Skeletal muscle cell (primary cell): ENCODE results near the gene PSMB9.
"Not testable (repeated sequence)": the region's sequence is repeated elsewhere in the genome, so short reads cannot be mapped to it uniquely, and the experiment has no call there.

Source experiments
- DNase-seq: peaks from one replicate; pipeline ENCODE4 v3.0.0-alpha.2; 2010; ENCODE audit warnings: low read depth
- H3K4me3 ChIP-seq: 2 replicates; pipeline ENCODE4 v1.5.1; 2011; ENCODE audit warnings: low read depth, mild to moderate bottlenecking, control low read depth, low read length, moderate library complexity

The PSMB9 gene

DNA sequence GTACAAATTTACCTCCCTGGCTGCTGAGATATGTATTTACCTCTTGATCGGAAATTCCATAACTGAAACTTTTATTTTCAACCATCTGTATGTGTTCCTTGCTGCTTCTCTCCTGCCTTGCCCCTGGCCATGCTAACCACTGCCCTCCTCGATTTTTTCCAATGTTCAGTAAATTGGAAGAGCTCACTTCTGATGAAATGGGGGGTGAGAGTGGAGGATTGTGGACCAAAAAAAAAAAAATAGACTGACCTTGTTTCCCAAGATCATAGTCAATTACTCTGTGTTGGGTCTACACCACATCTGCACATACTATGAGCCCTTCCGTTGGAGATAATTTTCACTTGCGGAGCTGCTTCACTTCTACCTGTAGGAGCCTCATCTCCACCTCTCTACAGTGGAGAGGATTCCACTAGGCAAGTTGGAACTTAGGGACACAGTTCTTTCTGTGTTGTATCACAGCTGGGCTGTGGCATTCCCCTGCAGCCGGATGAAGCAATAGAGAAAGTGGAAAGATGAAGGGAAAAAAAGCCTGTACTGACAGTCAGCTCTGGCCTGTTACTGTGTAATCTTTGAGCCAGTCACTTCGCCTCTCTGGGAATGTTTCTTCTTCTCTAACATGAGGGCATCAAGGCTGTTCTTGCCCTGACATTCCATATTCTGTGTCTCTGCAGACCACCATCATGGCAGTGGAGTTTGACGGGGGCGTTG is 1.6 kb downstream of the PSMB9 start:
- no peak for DNase-seq
- no peak overlapping the region for H3K4me3 ChIP-seq

GRCh38 chr6:32857156-32857891 is 3.3 kb downstream of the PSMB9 start:
- no peak overlapping the region for H3K4me3 ChIP-seq
- no peak for DNase-seq

DNA sequence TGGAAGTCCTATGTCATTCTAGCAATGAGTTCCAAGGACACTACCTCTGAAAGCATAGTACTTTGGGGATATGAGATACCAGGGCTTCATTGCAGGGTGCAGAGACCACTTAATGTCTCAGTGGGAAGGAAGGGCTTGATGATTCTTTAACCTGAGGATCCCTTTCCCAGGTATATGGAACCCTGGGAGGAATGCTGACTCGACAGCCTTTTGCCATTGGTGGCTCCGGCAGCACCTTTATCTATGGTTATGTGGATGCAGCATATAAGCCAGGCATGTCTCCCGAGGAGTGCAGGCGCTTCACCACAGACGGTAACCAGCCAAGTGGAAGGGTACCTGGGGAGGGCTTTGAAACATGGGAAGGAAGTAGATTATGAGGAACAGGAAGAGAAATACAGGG is 4.2 kb downstream of the PSMB9 start:
- DNase-seq: no peak
- no peak overlapping the region for H3K4me3 ChIP-seq

GRCh38 chr6:32860674-32861073 is 6.7 kb downstream of the PSMB9 start:
- no peak for DNase-seq
- H3K4me3 ChIP-seq: no peak overlapping the region

GRCh38 chr6:32862725-32863124 is 8.7 kb downstream of the PSMB9 start:
- DNase-seq: no peak
- no peak overlapping the region for H3K4me3 ChIP-seq

DNA sequence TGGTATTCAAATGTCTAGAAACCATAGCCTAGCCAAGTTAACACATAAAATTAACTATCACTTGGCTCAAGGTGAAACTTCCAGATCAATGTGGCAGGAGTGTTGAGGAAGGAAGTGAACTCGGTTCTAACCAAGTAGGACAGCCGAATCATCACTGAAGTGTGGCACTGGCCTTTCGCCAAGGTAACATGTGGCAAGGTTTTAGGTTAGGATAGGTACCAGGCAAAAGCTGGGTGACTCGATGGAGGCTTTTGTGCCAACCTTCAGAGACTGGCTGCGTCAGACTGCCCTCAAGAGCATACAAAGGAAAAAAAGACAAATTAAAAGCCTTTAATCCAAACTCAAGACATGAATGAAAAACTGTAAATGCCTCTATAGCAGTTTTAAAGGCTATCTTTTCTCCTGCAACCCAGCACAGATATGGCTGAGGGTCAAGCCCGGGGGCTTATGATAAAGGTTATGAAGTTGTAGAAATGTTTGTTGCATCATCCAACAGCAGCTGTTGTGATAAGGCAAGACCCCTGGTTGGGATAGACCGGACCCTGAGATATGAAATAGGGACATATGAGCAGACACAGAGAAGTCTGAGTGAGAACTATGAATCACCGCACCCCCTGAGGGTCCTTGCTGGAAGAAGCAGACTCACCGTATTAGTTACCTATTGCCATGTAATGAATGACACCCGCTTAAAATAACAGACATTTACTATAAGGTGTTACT is 11.9 kb downstream of the PSMB9 start:
- no peak for DNase-seq
- H3K4me3 ChIP-seq: no peak overlapping the region

GRCh38 chr6:32867022-32867477 is 13.1 kb downstream of the PSMB9 start:
- DNase-seq: no peak
- no peak overlapping the region for H3K4me3 ChIP-seq

DNA sequence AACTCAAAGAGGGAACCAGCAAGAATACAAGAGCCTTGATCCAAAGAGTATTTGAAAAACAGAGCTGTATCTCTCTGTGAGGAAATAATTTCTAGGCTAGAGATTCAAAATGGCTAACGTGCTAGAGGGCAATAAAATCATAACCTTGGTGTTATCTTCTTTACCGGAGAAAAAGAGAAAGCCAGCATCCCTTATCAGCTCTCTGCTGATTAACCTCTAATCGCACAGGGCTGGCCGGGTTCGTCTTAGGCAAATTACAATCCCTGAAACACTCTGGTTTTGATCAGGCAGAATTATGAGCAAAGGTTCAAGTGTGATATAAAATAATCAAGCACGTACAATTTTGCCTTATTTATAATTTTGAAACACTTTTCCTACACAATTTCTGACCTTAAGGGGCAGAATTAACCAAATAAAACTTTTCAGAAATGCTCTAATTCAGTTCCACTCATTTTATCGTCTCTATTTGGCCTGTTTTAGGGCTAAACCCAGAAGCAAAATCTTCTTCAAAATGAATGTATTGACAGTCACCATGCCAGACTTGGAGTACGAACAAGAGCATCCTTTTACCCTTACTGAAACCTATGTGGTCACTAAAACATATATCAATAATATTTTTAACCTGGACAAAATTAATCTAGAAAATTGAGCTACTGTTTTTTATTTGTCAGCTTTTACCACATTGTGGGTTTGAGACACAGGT is 13.7 kb downstream of the PSMB9 start:
- DNase-seq: no peak
- no peak overlapping the region for H3K4me3 ChIP-seq

DNA sequence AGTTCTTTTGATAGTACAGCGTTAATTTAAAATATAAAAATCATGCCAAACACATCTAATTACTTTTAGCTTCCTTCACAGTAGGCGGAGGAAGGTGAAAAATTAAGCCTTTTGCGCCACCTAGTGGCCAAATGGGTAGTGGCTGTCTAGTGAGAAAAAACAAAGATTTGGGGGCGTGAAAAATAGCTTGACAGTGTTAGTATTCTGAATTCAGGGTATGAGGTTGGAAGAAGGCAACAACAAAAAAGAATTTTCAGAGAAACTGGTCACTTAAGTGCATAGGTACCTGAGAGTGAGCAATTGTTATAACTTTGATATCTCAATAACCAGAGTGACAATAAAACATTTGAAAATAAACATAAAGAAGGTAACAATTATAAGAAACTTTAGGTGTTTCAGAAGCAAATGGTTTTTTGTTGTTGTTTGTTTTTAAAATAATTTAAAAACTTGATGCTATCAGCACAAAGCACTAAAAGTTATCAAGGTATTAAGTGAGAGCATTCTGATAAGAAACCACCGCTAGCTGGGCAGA is 14.3 kb downstream of the PSMB9 start:
- no peak for DNase-seq
- H3K4me3 ChIP-seq: no peak overlapping the region

- H3K4me3 ChIP-seq, DNase-seq: not testable (repeated sequence)
These were observed 20.0 kb downstream of the PSMB9 start for GRCh38 chr6:32873947-32874346.

DNA sequence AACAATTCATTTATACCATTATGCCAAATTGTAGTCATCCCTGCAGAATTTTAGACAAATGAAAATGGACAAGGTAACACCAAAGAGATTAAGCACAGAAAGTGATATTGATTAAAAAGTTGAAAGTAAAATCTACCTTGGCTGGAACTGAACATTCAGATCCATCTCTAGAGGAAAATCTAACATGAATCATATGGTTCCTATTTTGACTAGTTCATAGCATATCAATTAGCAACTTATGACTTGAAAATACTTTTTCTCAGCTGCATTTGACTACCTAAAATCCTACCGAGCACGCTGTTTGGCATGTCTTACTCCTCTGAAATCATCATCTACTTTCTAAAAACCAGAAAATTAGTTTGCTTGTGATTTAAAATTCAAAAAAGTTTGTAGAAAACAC is 22.6 kb downstream of the PSMB9 start:
- H3K4me3 ChIP-seq: no peak overlapping the region
- no peak for DNase-seq

DNA sequence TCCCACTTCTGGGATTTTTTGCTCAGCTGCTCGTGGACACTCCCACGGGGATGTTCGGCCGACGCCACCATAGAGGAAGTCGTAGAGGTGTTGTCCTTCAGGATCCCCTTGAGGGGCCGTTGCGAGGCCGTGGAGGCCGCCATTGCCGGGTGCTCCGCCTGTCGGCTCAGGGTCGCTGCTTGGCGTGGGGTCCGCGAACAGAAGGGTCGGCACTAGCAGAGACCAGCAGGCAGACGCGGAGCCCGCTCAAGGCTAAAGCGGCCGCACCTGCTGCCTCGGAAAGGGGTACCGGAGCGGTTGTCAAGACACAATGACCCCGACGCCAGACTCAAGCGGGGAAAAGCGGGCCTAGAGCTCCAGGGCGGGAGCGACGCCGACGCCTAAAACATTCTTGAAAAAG is 25.7 kb downstream of the PSMB9 start:
- DNase-seq: no peak
- no peak overlapping the region for H3K4me3 ChIP-seq

DNA sequence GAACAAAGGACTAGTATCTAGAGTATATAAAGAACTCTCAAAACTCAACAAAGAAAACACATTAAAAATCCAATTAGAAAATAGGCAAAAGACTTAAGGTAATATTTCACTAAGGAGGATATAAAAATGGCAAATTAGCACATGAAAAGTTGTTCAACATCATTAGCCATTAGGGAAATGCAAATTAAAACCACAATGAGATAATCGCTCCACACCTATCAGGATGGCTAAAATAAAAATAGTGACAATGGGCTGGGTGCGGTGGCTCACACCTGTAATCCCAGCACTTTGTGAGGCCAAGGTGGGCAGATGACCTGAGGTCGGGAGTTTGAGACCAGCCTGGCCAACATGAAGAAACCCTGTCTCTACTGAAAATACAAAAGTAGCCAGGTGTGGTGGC is 27.0 kb downstream of the PSMB9 start:
- DNase-seq: not testable (repeated sequence)

GRCh38 chr6:32882879-32883250 is 28.9 kb downstream of the PSMB9 start:
- H3K4me3 ChIP-seq: no peak overlapping the region
- no peak for DNase-seq

More for the DNA sequence above, 27.0 kb downstream of the PSMB9 start:
- H3K4me3 ChIP-seq: not testable (repeated sequence)

- peak; percentile 63 for DNase-seq
- no peak overlapping the region for H3K4me3 ChIP-seq
These were observed 29.8 kb downstream of the PSMB9 start for GRCh38 chr6:32883789-32884188.

- DNase-seq: no peak
- H3K4me3 ChIP-seq: no peak overlapping the region
These were observed 31.8 kb downstream of the PSMB9 start for GRCh38 chr6:32885698-32886286.

GRCh38 chr6:32886681-32887383 is 32.8 kb downstream of the PSMB9 start:
- DNase-seq: peak; percentile 67
- H3K4me3 ChIP-seq: no peak overlapping the region

DNA sequence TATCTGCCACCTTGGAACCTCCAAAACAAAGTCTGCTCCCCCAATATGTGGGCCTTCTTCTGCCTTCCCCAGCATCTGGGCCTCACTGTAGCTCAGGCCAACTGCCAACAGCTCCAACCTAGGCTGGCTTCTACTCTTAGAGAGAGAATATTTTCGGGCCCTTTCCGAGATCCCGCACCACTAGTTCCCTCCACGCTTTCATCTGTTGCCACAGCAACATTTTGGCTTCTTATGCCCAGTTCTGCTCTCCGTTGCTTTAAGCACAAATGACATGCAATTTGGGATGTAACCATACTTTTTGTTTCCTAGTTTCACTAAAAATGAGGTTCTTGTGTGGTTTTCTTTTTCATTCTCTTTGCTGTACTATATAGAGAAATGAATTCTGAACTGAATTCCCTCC is 33.6 kb downstream of the PSMB9 start:
- no peak overlapping the region for H3K4me3 ChIP-seq
- no peak for DNase-seq

DNA sequence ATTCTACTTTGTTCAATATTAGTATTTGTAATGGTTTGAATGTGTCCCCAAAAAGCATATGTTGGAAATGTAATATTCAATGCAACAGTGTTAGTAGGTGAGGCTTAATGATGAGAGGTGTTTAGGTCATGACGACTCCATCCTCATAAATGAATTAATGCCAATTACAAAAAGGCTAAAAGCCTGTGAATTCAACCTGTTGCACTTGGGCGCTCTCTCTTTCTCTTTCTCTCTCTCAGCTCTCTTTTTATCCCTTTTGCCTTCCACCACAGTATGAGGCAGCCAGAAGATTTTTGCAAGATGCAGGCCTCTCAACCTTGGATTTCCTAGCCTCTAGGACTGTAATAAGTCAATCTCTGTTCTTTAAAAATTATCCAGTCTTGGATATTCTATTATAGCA is 34.6 kb downstream of the PSMB9 start:
- no peak for DNase-seq
- H3K4me3 ChIP-seq: no peak overlapping the region
